AG09319 (cell line): Measurements from ENCODE around the gene FABP1.

ENCODE experiments used
- DNase-seq: peaks from one replicate; pipeline ENCODE4 v3.0.0-alpha.2; 2010; ENCODE audit warnings: low read depth; ENCODE audit errors: extremely low read depth
- TF ChIP-seq, protein P1 (sequence below): IDR thresholded peaks from 2 replicates; pipeline ENCODE4 v1.5.1; 2011; ENCODE audit warnings: low read depth, mild to moderate bottlenecking, inconsistent platforms, low read length, moderate library complexity

FABP1 gene

DNA sequence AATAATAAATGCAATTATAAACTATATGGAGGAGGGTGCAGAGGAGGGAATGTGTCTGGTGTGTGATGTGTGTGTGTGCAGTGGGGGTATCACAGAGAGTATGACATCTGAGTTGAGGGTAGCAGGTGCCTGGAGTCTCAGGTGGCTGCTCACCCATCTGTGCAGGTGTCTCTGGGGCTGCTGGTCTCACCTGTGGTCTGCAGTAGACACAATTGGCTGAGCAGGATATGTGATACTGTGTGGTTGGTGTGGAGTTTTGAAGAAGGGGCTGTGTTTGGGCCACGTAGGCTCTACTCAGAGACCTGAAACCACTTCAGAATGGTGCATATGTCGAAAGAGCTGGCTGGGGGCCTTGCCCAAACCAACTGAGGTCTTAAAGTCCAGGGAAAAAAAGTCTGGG, 17.0 kb downstream of the FABP1 start:
- TF ChIP-seq, protein P1, sequence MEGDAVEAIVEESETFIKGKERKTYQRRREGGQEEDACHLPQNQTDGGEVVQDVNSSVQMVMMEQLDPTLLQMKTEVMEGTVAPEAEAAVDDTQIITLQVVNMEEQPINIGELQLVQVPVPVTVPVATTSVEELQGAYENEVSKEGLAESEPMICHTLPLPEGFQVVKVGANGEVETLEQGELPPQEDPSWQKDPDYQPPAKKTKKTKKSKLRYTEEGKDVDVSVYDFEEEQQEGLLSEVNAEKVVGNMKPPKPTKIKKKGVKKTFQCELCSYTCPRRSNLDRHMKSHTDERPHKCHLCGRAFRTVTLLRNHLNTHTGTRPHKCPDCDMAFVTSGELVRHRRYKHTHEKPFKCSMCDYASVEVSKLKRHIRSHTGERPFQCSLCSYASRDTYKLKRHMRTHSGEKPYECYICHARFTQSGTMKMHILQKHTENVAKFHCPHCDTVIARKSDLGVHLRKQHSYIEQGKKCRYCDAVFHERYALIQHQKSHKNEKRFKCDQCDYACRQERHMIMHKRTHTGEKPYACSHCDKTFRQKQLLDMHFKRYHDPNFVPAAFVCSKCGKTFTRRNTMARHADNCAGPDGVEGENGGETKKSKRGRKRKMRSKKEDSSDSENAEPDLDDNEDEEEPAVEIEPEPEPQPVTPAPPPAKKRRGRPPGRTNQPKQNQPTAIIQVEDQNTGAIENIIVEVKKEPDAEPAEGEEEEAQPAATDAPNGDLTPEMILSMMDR = no peak
- DNase-seq = no peak

DNA sequence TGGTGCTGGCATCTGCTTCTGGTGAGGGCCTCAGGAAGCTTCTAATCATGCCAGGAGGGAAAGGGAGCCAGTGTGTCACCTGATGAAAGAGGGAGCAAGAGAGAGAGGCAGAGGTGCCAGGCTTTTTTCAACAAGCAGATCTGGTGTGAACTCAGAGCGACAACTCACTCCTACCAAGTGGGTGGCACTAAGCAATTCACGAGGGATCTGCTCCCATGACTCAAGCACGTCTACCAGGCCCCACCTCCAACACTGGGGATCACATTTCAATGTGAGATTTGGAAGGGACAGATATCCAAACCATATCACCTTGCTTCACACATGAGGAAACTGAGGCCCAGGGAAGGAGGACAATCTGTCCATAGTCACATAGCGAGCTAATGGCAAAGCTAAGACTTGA, 19.1 kb downstream of the FABP1 start:
- TF ChIP-seq, protein P1 = no peak

DNA sequence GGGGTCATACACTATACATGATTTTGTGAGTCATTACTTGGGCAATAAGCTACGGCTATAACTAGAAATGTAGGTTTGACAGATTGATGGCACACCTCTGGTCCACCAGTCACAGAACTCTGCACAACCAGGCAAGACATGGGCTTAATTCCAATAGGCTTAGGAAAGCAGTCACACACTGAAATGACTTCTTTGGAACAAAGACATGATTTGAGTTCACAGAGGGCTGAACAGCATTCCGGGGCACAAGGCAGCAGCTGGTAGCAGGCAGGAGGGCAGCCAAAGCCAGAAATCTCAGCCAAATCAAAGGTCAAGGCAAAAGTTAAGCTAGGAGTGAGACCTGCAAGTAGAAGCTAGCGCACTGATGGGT, 27.4 kb downstream of the FABP1 start:
- DNase-seq = no peak
- TF ChIP-seq, protein P1 = no peak

More for the DNA sequence above, 19.1 kb downstream of the FABP1 start:
- DNase-seq = no peak

DNA sequence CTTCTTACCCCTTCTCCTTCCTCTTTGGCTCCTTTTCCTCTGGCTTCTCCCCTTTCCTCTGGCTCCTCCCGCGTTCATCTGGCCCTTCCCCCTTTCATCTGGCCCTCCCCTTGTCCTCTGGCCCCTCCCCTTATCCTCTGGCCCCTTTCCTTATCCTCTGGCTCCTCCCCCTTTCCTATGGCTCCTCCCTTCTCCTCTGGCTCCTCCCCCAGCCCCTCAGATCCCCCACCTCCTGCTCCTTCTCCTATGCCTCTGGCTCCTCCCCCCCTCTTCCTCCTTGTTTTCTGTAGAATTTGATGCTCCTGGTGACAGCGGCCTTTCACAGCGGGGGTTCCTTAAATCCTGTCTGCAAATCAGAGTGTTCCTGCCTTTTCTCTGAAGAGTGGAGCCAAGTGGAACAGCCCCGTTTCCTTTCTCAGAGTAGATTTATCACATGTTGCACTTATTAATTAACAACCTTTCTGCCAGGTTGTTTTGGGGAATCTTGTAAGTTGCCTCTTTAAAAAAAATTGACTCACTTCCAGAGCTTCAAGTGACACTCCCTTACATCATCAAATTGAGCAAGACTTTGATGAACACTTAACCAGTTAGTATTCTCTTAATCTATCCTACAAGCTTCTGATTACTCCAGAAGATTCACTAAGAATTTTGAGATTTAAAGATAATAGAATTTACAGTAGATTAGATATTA, 27.9 kb downstream of the FABP1 start:
- no peak for DNase-seq
- TF ChIP-seq, protein P1 = no peak

DNA sequence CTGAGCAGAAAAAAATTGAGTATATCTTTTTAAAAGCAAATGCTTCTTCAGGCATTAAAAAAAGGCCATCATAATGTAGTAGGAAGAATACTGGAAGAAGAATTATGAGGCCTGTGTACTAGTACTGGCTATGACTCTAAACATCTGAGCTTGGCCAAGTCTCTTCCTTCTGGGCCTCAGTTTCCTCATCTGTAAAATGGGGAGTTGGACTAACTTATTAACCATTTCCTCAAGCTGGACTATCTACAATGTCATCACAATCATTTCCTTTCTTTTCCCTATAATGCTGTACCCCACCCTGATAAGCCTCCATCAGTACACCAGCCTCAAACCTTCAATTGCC, 29.3 kb downstream of the FABP1 start:
- TF ChIP-seq, protein P1 = no peak
- no peak for DNase-seq

DNA sequence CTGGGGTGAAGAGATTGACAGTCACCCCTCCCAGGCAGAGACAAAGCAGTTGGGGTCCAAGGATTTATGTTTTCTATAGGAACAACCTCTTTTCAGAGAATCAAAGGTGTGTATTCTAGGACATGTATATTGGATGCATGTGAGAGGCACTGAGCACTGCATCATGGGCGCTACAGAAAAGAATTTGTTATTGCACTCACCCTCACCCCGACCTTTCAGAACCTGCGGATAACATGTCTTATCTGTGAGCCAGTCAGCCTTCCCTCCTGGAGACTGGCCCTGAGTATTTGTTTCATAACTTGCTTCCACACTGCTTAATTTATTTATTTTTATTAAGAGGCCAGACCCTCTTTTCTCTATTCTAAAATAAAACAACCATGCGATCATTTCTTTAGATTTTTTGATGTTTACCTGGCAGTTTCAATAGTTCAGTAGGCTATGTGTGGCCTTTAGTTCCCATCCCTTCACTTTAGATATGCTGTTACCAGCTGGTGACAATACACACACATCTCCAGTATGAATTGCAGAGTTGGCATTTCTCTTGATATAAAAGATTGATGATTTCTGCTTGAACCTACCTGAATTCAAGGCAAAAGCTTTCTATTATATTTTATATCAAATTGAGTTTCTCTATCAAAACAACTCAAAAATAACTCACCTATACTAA, 29.8 kb downstream of the FABP1 start:
- TF ChIP-seq, protein P1 = no peak
- no peak for DNase-seq

DNA sequence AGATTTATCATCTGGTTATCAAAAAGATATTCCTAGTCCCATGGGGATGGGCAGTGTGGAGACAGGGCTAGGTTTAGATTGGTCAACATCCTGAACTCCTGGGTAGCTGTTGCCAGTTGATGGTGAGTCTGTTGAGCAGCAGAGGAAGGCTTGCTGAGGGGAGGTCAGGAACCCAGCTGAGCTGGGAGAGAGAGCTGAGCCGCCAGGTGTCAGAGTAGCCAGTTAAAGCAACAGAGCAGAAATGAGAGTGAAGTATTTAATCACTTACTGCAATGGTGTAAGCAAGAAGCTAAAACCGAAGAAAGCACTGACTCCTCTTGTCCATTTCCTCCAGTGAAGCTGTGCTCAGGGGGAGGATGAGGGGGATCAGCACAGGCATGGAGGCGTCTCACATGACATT, 30.7 kb downstream of the FABP1 start:
- TF ChIP-seq, protein P1 = no peak
- DNase-seq = no peak
